Measurements from ENCODE around the gene CORO2A. TPM values are rescaled to one million over a fixed set of nuclear protein-coding genes. Genes with fewer than 3 reads are reported as not detected.

The CORO2A gene
- total and polyA plus RNA-seq, 2 of the 8 experiments (the other 6 are each of a cell fraction or from before 2014, with no cell fraction given), result 13.7 to 27.9 TPM

- no peak for FAIRE-seq
- DNase-seq (ENCODE audit: low read depth in 1 of 2, low spot score in 2 of 2), result no peak
- Histone ChIP-seq H2BK5ac (ENCODE audit: low read depth, low read length) (0 out of 2 replicates have a peak overlapping the region, but pooled peaks have one; percentile 31), H3K9me3 (ENCODE audit: insufficient read depth in 2 of 2, low read depth in 1 of 2, low read length in 1 of 2) (no peaks in the 10 kb centered on the region), H4K20me1 (replicated peaks in 1 of 2; ENCODE audit: control insufficient read depth in 1 of 2, insufficient read depth in 2 of 2, low read length in 2 of 2) (no peaks in the 10 kb centered on the region), H2BK120ac (replicated peaks; ENCODE audit: low read depth, low read length) (no peak overlapping the region), H4K91ac (replicated peaks; ENCODE audit: insufficient read length, low read length) (no peak overlapping the region), H2BK20ac (ENCODE audit: low read length) (no peak overlapping the region), H2BK15ac (ENCODE audit: low read length) (no peak overlapping the region), H3K27me3 (replicated peaks in 1 of 4; ENCODE audit: control insufficient read depth in 3 of 4, extremely low read depth in 1 of 4, insufficient read depth in 3 of 4, low read length in 3 of 4) (no peaks in the 10 kb centered on the region), H3K4me1 (replicated peaks in 1 of 4; ENCODE audit: control insufficient read depth in 3 of 4, insufficient read depth in 4 of 4, low read length in 3 of 4) (peaks cover 0 to 11% (median 7%) of the 10 kb centered on the region in 4 experiments; a peak in 6 of 7 replicates), H3K9ac (replicated peaks in 1 of 4; ENCODE audit: extremely low read depth in 1 of 4, low read depth in 3 of 4, low read length in 3 of 4) (no peak overlapping the region), H4K8ac (ENCODE audit: extremely low read depth, insufficient read depth, low read length) (no peak overlapping the region), H2AFZ (ENCODE audit: low read length) (no peak overlapping the region), H3K23ac (ENCODE audit: insufficient read length) (no peak overlapping the region), H3K36me3 (ENCODE audit: control insufficient read depth in 2 of 4, insufficient read depth in 4 of 4, low read length in 3 of 4) (no peaks in the 10 kb centered on the region), H2AK5ac (ENCODE audit: low read depth, low read length) (no peak overlapping the region), H3K79me1 (ENCODE audit: low read depth, low read length) (no peaks in the 10 kb centered on the region), H2BK12ac (ENCODE audit: low read depth, low read length) (no peak overlapping the region), H3K4ac (replicated peaks; ENCODE audit: insufficient read length, low read depth, low read length) (no peak overlapping the region), H4K5ac (ENCODE audit: insufficient read length, low read depth, low read length) (no peak overlapping the region), H3K27ac (ENCODE audit: low read depth, low read length) (no peak overlapping the region), H3K4me3 (ENCODE audit: extremely low read depth in 1 of 4, insufficient read depth in 2 of 4, low read depth in 3 of 4, low read length in 4 of 4) (no peak overlapping the region), H3K14ac (ENCODE audit: insufficient read length) (no peak overlapping the region), H3K18ac (ENCODE audit: extremely low read depth, low read length) (no peak overlapping the region), H3K4me2 (ENCODE audit: insufficient read depth in 1 of 2, low read depth in 2 of 2, low read length in 2 of 2) (no peak overlapping the region), H3K79me2 (ENCODE audit: control insufficient read depth in 1 of 2, insufficient read depth in 2 of 2, low read length in 2 of 2) (no peaks in the 10 kb centered on the region), H3K56ac (replicated peaks; ENCODE audit: insufficient read length, low read depth, low read length) (no peak overlapping the region), H3K23me2 (ENCODE audit: low read depth, low read length) (no peaks in the 10 kb centered on the region)
- 86% methylated on average over 6 of the region's 6 CpGs; no CpG with 5 or more reads in 1 of the 2 experiments for WGBS, 2 experiments (ENCODE audit: extremely low coverage in 1 of 2, insufficient coverage in 1 of 2, insufficient read length in 1 of 2, insufficient replicate concordance in 2 of 2, low coverage in 1 of 2, low lambda C conversion rate in 2 of 2, missing lambda C conversion rate in 1 of 2)
- ChIA-PET POLR2A (ENCODE audit: partially characterized antibody) (interaction anchor here (1.0 kb wide), 1 partner anchor 18 kb away, joined by 3 read pairs; no protein-coding TSS in a partner anchor), CTCF (ENCODE audit: partially characterized antibody) (interaction anchor here (0.6 to 8.3 kb wide), 7 partner anchors 9 to 127 kb away, joined by 3 to 62 read pairs (median 3); partner anchors contain the start of gene TBC1D2)
- TF ChIP-seq JUND (IDR thresholded peaks at IDR 0.05; ENCODE audit: low read length) (no peak), CHD2 (IDR thresholded peaks at IDR 0.05; ENCODE audit: low read length) (no peak), ASH2L (IDR thresholded peaks at IDR 0.05; ENCODE audit: low read length) (no peak), GTF2F1 (IDR thresholded peaks at IDR 0.05; ENCODE audit: borderline replicate concordance, low read depth, low read length) (no peak), SP1 (IDR thresholded peaks at IDR 0.05; ENCODE audit: low read depth, low read length) (no peak), CBX5 (IDR thresholded peaks at IDR 0.05; ENCODE audit: low read depth, low read length) (no peak), TBP (IDR thresholded peaks at IDR 0.05; ENCODE audit: low read depth, low read length) (no peak), TAF7 (optimal IDR thresholded peaks at IDR 0.05; ENCODE audit: borderline replicate concordance, low read depth, low read length) (no peak), MAX (IDR thresholded peaks at IDR 0.05) (no peak), CTBP2 (IDR thresholded peaks at IDR 0.05; ENCODE audit: borderline replicate concordance, insufficient read depth, insufficient read length, low read length) (no peak), RFX5 (IDR thresholded peaks at IDR 0.05; ENCODE audit: borderline replicate concordance, low read depth, low read length) (no peak), JUN (IDR thresholded peaks at IDR 0.05; ENCODE audit: low read depth, low read length) (no peak)
Measured at GRCh38 chr9:98201102-98201501, 8.7 kb upstream of the CORO2A start.
